ENCODE results near the gene HACD2. TPM values are rescaled to one million over a fixed set of nuclear protein-coding genes. Genes with fewer than 3 reads are reported as not detected.

Gene HACD2
- total and polyA plus RNA-seq, 2 experiments from 2014 or later, result 27.0 to 41.2 TPM

DNA sequence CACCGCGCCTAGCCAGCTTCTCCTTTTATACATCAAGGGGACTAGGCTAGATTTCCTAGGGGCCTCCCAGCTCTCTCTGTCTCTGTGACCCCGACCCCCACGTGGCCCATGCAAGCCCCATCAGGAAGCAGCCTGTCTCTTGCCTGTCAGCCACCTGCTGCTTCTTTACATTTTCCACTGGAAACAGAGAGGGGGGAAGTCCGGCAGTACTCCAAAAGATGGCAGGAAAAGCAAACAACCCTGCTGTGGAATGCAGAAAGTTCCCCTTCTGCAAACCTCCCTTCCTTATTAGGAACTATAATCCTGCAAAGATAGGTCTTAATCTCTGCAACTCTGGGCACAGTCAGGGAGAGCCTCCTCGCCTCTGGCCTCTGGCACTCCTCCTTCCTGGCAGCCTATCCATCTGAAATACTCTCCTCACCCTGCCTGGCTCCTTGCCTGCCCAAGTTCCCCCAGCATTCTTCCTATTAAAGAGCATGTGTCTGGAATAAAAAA, 47.4 kb upstream of the HACD2 start:
- Histone ChIP-seq H3K27ac (no peak overlapping the region), H3K9ac (no peak overlapping the region), H2AFZ (no peak overlapping the region), H3F3A (ENCODE audit: insufficient read depth) (no peaks in the 10 kb centered on the region; the same call in 1 of the 2 replicates), H4K20me1 (ENCODE audit: insufficient read depth) (no peaks in the 10 kb centered on the region), H3K4me1 (ENCODE audit: insufficient read depth) (0 out of 2 replicates have a peak, but pooled peaks cover 3% of the 10 kb centered on the region), H3K27me3 (replicated peaks; ENCODE audit: insufficient read depth) (no peaks in the 10 kb centered on the region), H3K79me2 (ENCODE audit: insufficient read depth) (no peaks in the 10 kb centered on the region), H3K9me3 (ENCODE audit: low read depth) (no peaks in the 10 kb centered on the region), H3K4me3 (no peak overlapping the region), H3K9me2 (ENCODE audit: insufficient read depth) (no peaks in the 10 kb centered on the region), H3K36me3 (ENCODE audit: low read depth) (peaks cover 30% of the 10 kb centered on the region; the same call in 1 of the 2 replicates), H3K4me2 (ENCODE audit: unreplicated experiment) (no peak overlapping the region)
- peak; percentile 22 for DNase-seq
- 75 to 80% methylated on average over 6 of the region's 6 CpGs for WGBS, 2 experiments (ENCODE audit: low coverage in 1 of 2, low lambda C conversion rate in 2 of 2, missing lambda C conversion rate in 2 of 2)
- TF ChIP-seq EZH2 (IDR thresholded peaks at IDR 0.05; ENCODE audit: insufficient read depth, poor library complexity, severe bottlenecking) (no peak), EZH2phosphoT487 (IDR thresholded peaks at IDR 0.05; ENCODE audit: insufficient read depth, low read depth) (no peak)
- in situ Hi-C loops (cut with MboI), result no loop called here

DNA sequence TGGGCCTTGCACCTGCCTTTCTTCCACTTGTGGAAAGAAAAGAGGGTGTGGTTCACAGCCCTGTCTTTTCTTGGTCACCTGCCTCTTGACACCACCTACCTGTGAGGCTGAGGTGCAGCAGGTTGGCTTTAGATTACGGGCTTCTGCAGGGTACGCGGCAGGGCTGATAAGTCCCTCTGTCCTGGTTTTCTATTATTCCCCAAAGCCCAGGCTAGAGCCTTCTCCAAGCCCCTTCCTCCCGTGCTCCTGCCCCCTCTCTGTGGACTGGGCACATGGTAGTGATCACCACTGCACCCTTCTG, 44.8 kb upstream of the HACD2 start:
- no peaks in the 10 kb centered on the region for H4K20me1 ChIP-seq (ENCODE audit: insufficient read depth)
- no peaks in the 10 kb centered on the region for H3K9me3 ChIP-seq (ENCODE audit: low read depth)
- no peaks in the 10 kb centered on the region for H3K79me2 ChIP-seq (ENCODE audit: insufficient read depth)
- WGBS, 2 experiments (ENCODE audit: low coverage in 1 of 2, low lambda C conversion rate in 2 of 2, missing lambda C conversion rate in 2 of 2), result 85 to 90% methylated on average over 4 of the region's 4 CpGs
- H3K36me3 ChIP-seq (ENCODE audit: low read depth), result peaks cover 42% of the 10 kb centered on the region; the same call in 1 of the 2 replicates
- no peak overlapping the region for H3K9ac ChIP-seq
- no peak overlapping the region for H2AFZ ChIP-seq
- H3K4me2 ChIP-seq (ENCODE audit: unreplicated experiment), result no peak overlapping the region
- no peak overlapping the region for H3K4me3 ChIP-seq
- H3K27ac ChIP-seq, result no peak overlapping the region
- H3K4me1 ChIP-seq (ENCODE audit: insufficient read depth), result 0 out of 2 replicates have a peak, but pooled peaks cover 3% of the 10 kb centered on the region
- no peak for DNase-seq
- H3K27me3 ChIP-seq (replicated peaks; ENCODE audit: insufficient read depth), result no peaks in the 10 kb centered on the region
- no peaks in the 10 kb centered on the region for H3F3A ChIP-seq (ENCODE audit: insufficient read depth)
- TF ChIP-seq EZH2 (IDR thresholded peaks at IDR 0.05; ENCODE audit: insufficient read depth, poor library complexity, severe bottlenecking) (no peak), EZH2phosphoT487 (IDR thresholded peaks at IDR 0.05; ENCODE audit: insufficient read depth, low read depth) (no peak)
- H3K9me2 ChIP-seq (ENCODE audit: insufficient read depth), result no peaks in the 10 kb centered on the region
- in situ Hi-C loops (cut with MboI), result no loop called here

DNA sequence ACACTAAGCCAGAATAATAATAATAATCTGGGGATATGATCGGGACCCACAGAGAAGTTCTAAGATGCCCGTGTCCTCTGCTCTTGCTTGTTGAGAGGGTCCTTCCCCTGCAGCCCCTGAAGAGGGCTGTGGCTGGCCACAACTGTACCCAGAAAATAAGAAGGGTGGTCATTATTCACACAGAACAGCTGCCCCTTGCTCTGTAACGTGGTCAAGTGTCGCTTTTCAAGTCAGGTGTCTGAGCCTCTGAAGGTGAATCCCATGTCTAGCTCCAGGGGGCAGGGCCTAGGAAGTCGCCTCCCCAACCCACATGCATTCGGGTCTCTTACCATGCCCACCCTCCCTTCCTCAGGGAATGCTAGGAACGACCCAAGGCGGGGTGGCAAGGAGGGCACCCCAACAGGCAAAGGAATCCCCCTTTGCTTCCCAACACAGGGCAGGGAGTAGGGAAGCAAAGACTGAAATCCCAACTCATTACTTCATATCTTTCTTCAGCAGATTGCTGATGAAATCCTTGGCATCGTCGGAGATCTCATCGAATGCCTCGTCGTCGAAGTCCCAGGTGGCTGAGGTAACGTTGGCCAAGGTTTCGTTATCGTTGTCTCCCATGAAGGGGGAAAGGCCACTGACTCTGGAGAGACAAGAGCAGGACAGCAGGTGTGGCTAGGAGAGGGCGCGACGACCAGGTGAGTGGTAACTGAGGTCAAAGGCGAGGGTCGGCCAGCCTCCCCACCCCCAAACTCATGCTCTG, 44.3 kb upstream of the HACD2 start:
- in situ Hi-C loops (cut with MboI), result no loop called here

DNA sequence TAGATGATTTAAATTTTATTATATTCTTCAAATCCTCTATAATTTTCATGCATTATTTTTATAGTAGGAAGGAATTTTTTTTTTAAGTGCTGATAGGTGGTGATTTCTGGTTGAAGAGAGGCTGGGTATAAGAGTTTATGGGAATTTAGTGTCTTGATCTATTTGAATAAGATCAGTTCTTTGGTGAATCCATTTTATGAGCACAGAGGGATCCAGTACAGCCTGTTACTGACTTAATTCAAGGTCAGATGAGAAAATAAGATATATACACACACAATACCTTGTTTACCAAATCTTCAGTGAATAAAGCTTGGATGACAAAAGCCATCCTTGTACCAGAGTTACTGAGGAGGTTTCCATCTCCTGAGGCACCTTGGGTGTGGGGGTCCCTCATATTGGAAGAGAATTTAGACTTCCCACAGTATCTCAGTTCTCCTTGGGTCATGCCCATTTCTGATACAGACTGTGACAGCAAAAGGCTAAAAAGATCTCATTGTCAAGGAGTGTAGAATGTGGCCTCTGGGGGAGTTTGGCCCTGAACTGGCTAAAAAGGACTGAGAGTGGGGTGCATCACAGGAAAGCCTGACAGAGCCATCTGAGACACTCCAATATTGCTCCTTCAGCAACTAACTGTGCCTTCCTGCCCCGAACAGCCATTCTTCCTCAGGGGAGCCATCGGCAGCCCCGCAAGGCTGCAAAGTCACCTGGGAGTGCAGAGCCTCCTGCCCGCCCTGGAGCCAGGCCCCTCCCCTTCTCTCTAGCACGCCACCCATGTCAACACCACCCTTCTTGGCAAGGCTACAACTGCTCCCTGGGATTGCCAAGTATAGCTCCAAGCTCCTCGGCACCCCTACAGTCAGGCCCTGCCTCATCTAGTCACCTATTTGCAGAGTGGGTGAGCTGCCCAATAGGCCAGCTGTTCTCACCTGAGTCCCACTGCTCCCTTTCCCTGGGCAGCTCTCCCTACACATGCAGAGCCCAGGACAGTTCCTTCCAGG, 43.1 kb upstream of the HACD2 start:
- Histone ChIP-seq H4K20me1 (ENCODE audit: insufficient read depth) (no peaks in the 10 kb centered on the region), H3K27ac (no peak overlapping the region), H3F3A (ENCODE audit: insufficient read depth) (peaks cover 7% of the 10 kb centered on the region; the same call in 1 of the 2 replicates), H3K9ac (no peak overlapping the region), H3K4me1 (ENCODE audit: insufficient read depth) (peaks cover 5% of the 10 kb centered on the region; the same call in 1 of the 2 replicates), H3K9me3 (ENCODE audit: low read depth) (no peaks in the 10 kb centered on the region), H3K4me3 (no peak overlapping the region), H3K4me2 (ENCODE audit: unreplicated experiment) (no peak overlapping the region), H3K27me3 (replicated peaks; ENCODE audit: insufficient read depth) (no peaks in the 10 kb centered on the region), H3K79me2 (ENCODE audit: insufficient read depth) (no peaks in the 10 kb centered on the region), H3K9me2 (ENCODE audit: insufficient read depth) (no peaks in the 10 kb centered on the region), H2AFZ (no peak overlapping the region), H3K36me3 (ENCODE audit: low read depth) (peaks cover 43% of the 10 kb centered on the region; the same call in 1 of the 2 replicates)
- in situ Hi-C loops (cut with MboI), result no loop called here
- 84 to 94% methylated on average over 6 of the region's 6 CpGs for WGBS, 2 experiments (ENCODE audit: low coverage in 1 of 2, low lambda C conversion rate in 2 of 2, missing lambda C conversion rate in 2 of 2)
- TF ChIP-seq EZH2 (IDR thresholded peaks at IDR 0.05; ENCODE audit: insufficient read depth, poor library complexity, severe bottlenecking) (no peak), EZH2phosphoT487 (IDR thresholded peaks at IDR 0.05; ENCODE audit: insufficient read depth, low read depth) (no peak)
- no peak for DNase-seq

More for the DNA sequence above, 44.3 kb upstream of the HACD2 start:
- no peak for DNase-seq
- no peak overlapping the region for H3K9ac ChIP-seq
- H3K4me3 ChIP-seq, result no peak overlapping the region
- 0 out of 2 replicates have a peak, but pooled peaks cover 4% of the 10 kb centered on the region for H3F3A ChIP-seq (ENCODE audit: insufficient read depth)
- 0 out of 2 replicates have a peak, but pooled peaks cover 3% of the 10 kb centered on the region for H3K4me1 ChIP-seq (ENCODE audit: insufficient read depth)
- H3K9me3 ChIP-seq (ENCODE audit: low read depth), result no peaks in the 10 kb centered on the region
- no peak overlapping the region for H3K27ac ChIP-seq
- TF ChIP-seq EZH2 (IDR thresholded peaks at IDR 0.05; ENCODE audit: insufficient read depth, poor library complexity, severe bottlenecking) (no peak), EZH2phosphoT487 (IDR thresholded peaks at IDR 0.05; ENCODE audit: insufficient read depth, low read depth) (no peak)
- 93% methylated on average over 22 of the region's 22 CpGs for WGBS, 2 experiments (ENCODE audit: low coverage in 1 of 2, low lambda C conversion rate in 2 of 2, missing lambda C conversion rate in 2 of 2)
- H3K36me3 ChIP-seq (ENCODE audit: low read depth), result peaks cover 42% of the 10 kb centered on the region; the same call in 1 of the 2 replicates
- no peaks in the 10 kb centered on the region for H3K9me2 ChIP-seq (ENCODE audit: insufficient read depth)
- no peaks in the 10 kb centered on the region for H4K20me1 ChIP-seq (ENCODE audit: insufficient read depth)
- H3K27me3 ChIP-seq (replicated peaks; ENCODE audit: insufficient read depth), result no peaks in the 10 kb centered on the region
- no peaks in the 10 kb centered on the region for H3K79me2 ChIP-seq (ENCODE audit: insufficient read depth)
- H2AFZ ChIP-seq, result no peak overlapping the region
- no peak overlapping the region for H3K4me2 ChIP-seq (ENCODE audit: unreplicated experiment)

Data from GM23248 (cell line).